Mammary epithelial cell (primary cell): ENCODE data around the gene RABGAP1L.

Experiments used
- CTCF ChIP-seq, 2 donors: IDR thresholded peaks in 1 of 2; conservative IDR thresholded peaks in 1 of 2; 2 replicates each; pipeline ENCODE4 v1.5.1; 2011 to 2012; ENCODE audit warnings: inconsistent platforms in 2 of 2, low read length in 2 of 2, mild to moderate bottlenecking in 2 of 2, control low read depth in 1 of 2, low read depth in 1 of 2; ENCODE audit not compliant: insufficient read depth in 1 of 2; ENCODE audit errors: extremely low read depth in 1 of 2
- EZH2 ChIP-seq: IDR thresholded peaks from 2 replicates; pipeline ENCODE4 v1.6.1; 2012; ENCODE audit warnings: low read length, inconsistent platforms, borderline replicate concordance

GRCh38 chr1:174274884-174275283 lies 115.6 kb downstream of the RABGAP1L start:
- TF ChIP-seq EZH2: no peak
- TF ChIP-seq CTCF (conservative IDR thresholded peaks at IDR 0.05 in 1 of 2, IDR thresholded peaks at IDR 0.05 in 1 of 2; ENCODE audit: extremely low read depth in 1 of 2, insufficient read depth in 1 of 2, low read depth in 1 of 2, low read length in 2 of 2): no peak
